HG02678 (cell line): ENCODE results near the gene ZNF385A.

Experiments used
- ATAC-seq: cut with Tn5 transposase; IDR thresholded peaks from one replicate; pipeline ENCODE4 v1.9.1; 2021; ENCODE audit warnings: mild to moderate bottlenecking, moderate library complexity; ENCODE audit not compliant: unreplicated experiment

ZNF385A gene

DNA sequence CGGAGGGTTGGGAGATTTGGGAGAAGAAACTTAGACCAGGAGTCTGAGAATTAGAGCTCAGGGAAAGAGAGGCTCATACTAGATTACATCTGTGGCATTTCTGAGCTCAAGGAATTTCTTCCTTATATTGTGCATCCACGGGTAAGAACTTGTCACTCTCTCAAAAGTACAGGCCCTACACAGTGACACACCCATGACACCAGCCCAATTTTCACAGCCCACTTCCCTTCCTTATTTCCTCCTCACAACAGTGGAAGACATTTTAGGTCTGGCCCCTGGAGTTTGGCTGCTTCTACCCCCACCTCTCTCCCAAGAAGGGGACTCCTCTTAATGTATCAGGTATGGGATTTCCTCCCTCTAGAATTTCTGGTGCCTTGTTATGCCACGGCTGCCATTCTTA lies 9.2 kb upstream of the ZNF385A start:
- ATAC-seq: no peak

GRCh38 chr12:54393207-54393609 lies 8.7 kb upstream of the ZNF385A start:
- no peak for ATAC-seq

DNA sequence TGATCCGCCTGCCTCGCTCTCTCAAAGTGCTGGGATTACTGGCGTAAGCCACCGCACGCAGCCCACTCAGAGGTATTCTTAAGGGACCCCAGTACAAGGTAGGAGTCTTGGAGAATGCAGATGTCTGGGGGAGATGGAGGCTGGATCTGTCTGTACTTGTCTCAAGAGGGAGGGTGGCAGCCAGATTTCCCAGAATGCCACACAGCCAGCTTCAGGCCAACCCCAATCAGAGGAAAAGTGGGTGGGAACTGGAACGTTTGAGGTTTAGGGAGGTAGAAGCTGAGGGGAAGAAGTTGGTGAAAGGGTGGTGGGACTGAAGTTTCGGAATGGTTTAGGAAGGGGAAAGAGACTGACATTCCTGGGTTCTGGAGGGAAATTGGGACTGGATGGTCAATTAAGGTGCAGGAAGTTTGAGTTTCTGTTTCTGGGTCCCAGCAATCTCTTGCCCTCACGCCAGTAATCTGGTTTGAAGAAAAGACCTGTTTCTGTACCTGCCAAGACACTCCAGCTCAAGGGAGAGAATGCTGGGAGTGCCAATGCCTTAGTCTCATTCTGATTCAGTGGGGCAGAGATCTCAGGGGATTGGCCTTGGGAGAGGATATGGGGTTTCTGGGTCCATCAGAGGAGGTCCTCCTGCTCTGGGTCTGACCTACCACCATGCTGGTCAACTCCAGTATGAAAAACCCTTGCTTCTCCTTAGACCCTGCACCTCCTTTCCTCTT lies 8.1 kb upstream of the ZNF385A start:
- no peak for ATAC-seq

DNA sequence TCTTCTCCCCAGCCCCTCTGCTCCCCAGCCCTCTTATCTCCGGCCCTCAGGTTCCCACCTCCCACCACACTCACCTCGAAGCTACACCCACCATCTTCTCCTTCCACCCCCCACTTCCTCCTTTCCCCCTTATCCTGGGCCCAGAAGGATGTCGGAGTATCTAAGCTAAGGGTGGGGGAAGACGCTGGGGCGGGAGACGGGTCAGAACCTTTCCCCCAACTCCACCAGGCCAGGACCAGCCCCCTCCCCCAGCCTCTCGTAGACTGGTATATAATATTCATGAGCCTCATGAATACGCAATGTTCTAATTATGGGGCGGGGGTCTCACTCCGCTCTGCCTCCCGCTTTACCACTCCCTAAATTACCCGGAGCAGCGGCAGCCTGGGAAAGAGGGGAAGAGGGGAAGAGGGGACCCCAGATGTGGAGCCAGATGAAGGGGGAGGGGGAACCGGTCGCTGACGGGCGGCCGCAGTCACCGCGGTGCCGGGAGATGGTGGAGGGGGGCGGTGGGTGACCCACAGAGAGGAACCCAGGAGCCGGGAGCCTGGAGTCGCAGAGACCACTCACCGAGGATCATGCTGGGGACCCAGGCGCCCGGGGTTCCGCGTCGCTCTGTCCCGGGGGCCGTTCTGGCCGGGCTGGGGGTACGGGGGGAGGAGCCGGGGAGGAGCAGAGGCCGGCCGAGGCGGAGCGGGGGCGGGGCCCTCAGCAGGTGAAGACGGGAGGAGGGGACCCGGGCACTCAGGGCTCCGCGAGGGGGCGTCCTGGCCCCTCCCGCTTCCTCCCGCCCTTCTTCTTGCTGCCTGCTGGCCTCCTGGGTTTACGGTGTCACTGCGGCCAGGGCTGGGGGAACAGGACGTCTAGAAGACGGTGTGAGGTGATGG lies 6.4 kb upstream of the ZNF385A start:
- ATAC-seq: no peak

DNA sequence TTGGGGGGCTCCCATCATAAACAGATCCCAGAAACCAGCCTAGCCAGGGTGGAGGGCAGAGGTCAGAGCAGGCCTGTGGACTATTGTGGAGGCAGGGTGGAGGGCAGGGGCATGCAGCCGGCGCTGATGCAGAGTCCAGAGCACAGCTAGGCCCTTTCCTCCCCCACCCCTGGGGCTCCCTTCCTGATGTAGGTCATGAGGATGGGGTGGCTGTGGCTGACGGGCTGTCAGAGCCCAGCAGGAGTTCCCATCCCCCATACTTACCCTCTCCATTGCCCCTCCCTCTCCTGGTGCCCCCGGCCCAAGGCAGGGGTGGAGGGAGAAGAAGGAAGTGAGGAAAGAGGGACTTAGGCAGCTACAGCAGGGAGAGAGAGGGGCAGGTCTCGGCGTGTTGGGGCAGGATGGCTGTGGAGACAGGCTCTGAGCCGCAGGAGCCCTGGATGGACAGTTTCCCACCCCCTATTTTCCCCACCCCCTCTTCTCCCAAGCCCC lies 5.7 kb upstream of the ZNF385A start:
- no peak for ATAC-seq

DNA sequence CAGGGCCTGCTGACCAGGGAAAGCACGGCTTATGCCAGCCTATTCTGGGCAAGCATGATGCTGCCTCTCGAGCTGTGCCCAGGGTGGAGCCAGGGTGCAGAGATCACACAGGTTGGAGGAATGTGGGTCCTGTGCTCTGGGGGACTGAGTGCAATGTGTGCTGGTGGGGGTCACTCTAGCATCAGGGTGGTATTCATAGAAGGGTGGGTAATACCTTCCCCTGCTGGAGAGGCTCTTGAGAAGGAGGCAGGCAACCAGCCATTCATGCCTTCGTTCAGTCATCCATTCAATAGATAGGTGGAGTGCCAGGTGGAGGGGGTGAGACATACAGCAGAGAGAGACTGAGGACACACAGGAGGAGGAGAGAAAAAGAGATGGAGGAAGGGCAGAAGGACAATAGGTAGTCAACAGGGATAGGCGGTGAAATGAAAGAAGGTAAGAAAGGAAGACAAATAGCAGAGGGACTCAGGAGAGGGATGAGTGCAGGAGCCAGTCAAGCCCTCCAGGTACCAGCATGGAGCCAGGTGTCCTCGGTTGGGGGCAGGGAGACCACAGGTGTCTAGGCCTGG lies 5.2 kb upstream of the ZNF385A start:
- no peak for ATAC-seq

GRCh38 chr12:54389134-54389508 lies 4.6 kb upstream of the ZNF385A start:
- ATAC-seq: no peak

DNA sequence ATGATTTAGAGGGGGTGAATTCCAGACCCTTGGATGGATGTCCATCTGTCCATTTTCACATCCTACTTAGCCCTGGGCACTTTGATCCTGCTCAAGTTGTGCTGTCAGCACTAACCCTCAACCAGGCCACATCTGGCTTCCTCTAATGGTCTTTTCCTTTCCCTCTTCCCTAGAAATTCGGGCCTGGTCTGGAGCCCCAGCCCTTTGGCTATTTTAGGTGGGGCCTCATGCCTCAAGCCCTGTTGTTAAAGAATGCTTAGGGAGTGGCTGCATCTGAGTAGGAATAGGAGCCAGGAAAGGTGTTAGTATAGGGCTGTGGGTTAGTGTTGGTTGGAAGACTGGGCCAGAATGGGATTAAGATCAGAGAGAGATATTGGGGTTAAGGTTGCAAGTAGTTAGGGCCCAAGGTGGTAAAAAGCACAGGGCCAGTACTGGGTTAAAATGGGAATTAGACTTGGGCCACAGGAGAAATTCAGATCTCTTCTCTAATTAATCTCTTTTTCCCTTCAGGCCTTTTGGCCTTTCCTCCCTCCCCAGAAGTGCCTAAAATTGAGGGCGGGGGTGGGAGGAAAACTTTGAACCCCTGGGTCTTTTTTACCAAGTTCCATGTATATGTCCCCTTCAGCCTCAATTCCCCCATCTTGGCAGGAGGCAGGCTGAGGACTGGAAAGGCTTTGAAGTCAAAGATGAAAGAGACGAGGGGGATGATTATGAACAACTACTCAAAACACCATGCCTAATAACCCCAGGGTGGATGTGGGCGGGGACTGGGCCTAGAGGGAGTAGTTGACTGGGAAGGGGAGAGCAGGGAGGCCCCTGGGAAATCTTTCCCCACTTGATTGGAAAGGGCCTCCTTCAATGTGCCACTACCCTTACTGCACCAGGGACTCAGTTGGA lies 4.0 kb upstream of the ZNF385A start:
- no peak for ATAC-seq

DNA sequence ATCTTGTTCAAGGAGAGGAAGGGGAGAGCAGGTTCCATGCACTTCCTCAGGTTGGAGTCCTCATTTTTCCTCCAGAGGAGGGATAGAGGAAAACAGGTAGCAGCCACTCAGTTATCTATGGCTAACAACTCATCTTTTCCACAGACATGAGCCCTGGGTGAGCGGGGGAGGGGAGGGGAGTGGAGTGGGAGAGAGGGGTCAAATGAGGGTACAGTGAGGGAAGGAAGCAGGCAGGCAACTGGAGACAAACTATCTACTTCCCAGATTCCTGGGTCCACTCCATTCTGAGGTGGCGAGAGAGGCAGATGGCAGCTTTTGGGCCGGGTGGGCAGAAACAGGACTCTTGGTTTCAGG lies 2.6 kb upstream of the ZNF385A start:
- ATAC-seq: no peak

DNA sequence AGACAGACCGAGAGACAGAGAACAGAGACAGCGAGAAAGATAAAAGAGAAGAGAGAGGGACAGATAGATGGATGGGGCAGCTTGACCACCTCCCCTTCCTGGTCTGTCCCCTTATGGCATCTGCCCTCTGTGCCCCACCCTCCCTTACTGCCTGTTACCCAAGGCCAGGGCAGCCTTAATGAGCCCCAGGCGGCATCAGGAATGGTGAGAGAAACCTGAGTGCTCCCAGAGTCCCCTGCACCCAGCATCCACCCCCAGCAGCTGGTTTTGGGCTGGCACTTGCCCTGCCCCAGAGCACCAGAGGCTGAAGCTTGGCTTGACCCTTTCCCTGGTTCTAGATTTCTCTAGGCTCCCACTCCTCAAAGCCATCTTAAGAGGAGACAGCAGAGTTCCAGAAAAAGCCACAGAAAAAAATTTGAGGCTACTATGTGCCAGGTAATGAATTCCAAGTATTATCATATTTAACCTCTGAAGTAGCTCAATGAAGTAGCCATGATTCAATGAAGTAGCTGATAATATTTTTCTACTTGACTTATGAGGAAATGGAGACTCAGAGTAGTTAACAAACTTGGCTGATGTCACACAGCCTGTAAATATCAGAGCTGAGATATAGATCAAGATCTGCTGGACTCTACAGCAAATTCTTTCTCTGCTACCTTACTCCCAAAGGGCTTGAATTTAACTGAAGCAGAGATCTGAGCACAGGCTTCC lies 2.0 kb upstream of the ZNF385A start:
- no peak for ATAC-seq

- ATAC-seq: peak; percentile 71
Measured at GRCh38 chr12:54385251-54385914, 850 bp upstream of the ZNF385A start.

GRCh38 chr12:54383041-54383609 lies 1.4 kb downstream of the ZNF385A start:
- no peak for ATAC-seq

DNA sequence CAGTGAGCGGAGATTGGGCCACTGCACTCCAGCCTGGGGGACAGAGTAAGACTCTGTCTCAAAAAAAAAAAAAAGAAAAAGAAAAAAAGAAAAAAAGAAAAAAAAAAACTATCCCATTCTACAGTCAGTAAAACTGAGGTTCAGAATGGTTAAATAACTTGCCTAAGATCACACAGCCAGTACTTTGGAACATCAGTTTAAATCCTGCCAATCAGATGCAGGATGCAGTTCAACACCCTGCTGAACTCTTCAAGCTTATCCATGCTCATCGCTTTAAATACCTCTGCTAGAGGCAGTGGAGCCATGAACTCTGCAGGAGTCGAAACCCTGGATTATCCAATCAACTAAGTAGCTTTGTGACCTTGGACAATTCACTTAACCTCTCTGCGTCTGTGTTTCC lies 3.4 kb downstream of the ZNF385A start:
- ATAC-seq: no peak

GRCh38 chr12:54379398-54380201 lies 4.9 kb downstream of the ZNF385A start:
- ATAC-seq: peak; percentile 89

GRCh38 chr12:54378796-54379397 lies 5.6 kb downstream of the ZNF385A start:
- no peak for ATAC-seq

GRCh38 chr12:54377797-54378515 lies 6.6 kb downstream of the ZNF385A start:
- no peak for ATAC-seq

- no peak for ATAC-seq
Measured at GRCh38 chr12:54377007-54377406, 7.5 kb downstream of the ZNF385A start.
